Body of pancreas (tissue), 4 donors: ENCODE data around the gene TMEM201.

Experiments
- POLR2A ChIP-seq, 3 donors: fragments of 450-650 bp; IDR thresholded peaks; one replicate each; pipeline ENCODE4 v1.6.1; 2016; ENCODE audit warnings: antibody characterized with exemption in 3 of 3, mild to moderate bottlenecking in 2 of 3
- TF ChIP-seq, protein P1 (sequence below), 7 experiments: fragments of 450-650 bp in 4 of 7; fragments of 200-600 bp in 3 of 7; sonication (generic) in 3 of 7; IDR thresholded peaks; one replicate each; pipeline ENCODE4 v1.5.1; 2016 to 2019; ENCODE audit warnings: antibody characterized with exemption in 7 of 7

DNA sequence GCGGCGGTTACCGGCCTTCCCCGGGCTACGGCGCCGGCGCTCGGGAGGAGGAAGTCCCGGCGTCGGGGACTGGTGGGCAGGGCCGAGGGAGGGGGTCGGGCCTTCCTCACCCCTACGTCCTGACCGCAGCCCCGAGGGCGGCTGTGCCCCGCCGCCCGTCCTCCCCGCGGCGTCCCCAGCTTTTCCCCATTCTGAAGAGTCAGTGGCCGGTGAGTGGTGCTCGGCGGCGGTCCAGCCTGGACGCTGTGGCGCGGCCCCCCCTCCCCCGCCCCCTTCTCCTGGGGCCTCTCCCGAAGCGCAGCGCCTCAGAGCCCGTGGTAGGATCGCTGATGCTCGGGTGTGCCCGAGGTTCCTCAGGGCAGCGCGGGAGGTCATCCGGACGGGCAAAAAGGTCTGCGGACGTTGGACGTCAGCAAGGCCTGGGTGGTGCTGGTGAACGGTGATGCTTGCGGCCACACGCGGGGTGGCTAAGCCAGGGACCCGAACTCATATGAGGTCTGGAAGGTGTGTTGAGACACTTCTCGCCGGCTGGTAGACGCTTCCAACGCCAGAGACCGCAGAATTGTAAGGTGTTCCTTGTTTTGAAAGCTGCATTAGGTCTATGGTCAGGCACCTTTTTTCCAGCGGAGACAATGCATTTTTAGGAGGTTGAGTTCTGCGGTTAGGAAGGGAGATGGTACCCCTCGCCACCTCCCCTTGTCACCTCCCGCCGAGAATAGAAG is 48.7 kb upstream of the TMEM201 start:
- TF ChIP-seq POLR2A (IDR thresholded peaks at IDR 0.05), result peak in 1 of 3 donors; percentile 19
- TF ChIP-seq, protein P1, sequence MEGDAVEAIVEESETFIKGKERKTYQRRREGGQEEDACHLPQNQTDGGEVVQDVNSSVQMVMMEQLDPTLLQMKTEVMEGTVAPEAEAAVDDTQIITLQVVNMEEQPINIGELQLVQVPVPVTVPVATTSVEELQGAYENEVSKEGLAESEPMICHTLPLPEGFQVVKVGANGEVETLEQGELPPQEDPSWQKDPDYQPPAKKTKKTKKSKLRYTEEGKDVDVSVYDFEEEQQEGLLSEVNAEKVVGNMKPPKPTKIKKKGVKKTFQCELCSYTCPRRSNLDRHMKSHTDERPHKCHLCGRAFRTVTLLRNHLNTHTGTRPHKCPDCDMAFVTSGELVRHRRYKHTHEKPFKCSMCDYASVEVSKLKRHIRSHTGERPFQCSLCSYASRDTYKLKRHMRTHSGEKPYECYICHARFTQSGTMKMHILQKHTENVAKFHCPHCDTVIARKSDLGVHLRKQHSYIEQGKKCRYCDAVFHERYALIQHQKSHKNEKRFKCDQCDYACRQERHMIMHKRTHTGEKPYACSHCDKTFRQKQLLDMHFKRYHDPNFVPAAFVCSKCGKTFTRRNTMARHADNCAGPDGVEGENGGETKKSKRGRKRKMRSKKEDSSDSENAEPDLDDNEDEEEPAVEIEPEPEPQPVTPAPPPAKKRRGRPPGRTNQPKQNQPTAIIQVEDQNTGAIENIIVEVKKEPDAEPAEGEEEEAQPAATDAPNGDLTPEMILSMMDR (IDR thresholded peaks at IDR 0.05), result no peak
